IgD-negative memory B cell (primary cell): ENCODE data around the gene LRP1. TPM values are rescaled to one million over a fixed set of nuclear protein-coding genes. Genes with fewer than 3 reads are reported as not detected.
A peak's percentile ranks its signal among the peaks of the same experiment; 100 is the strongest.

Source experiments
- H3K27ac Mint-ChIP-seq, 3 donors: one replicate each; pipeline ENCODE4 v1.8.0; 2020 to 2022; ENCODE audit warnings: mild to moderate bottlenecking in 3 of 3, mixed read lengths in 3 of 3, moderate library complexity in 1 of 3
- H3K27me3 Mint-ChIP-seq: one replicate; pipeline ENCODE4 v1.8.0; 2021; ENCODE audit warnings: mixed read lengths
- H3K36me3 Mint-ChIP-seq: one replicate; pipeline ENCODE4 v1.8.0; 2020; ENCODE audit warnings: mild to moderate bottlenecking, mixed read lengths
- H3K4me1 Mint-ChIP-seq, 3 donors: one replicate each; pipeline ENCODE4 v1.8.0; 2020 to 2022; ENCODE audit warnings: mixed read lengths in 3 of 3, mild to moderate bottlenecking in 1 of 3
- H3K4me3 Mint-ChIP-seq, 4 donors: one replicate each; pipeline ENCODE4 v1.8.0; 2020 to 2022; ENCODE audit warnings: mild to moderate bottlenecking in 4 of 4, mixed read lengths in 4 of 4, moderate library complexity in 3 of 4
- H3K9me3 Mint-ChIP-seq, 3 donors: one replicate each; pipeline ENCODE4 v1.8.0; 2020 to 2021; ENCODE audit warnings: mixed read lengths in 3 of 3, mild to moderate bottlenecking in 1 of 3
- polyA plus RNA-seq: library from polyadenylated mRNA; unstranded; fragments of 300-500 nt; fragmentation: Illumina TruSeq; gene quantifications from one replicate; pipeline ENCODE4 v1.2.3, GENCODE V29; 2021

The LRP1 gene
- polyA plus RNA-seq, 1 donor from 2014 or later = 0.19 TPM

GRCh38 chr12:57183939-57184725 is 55.8 kb downstream of the LRP1 start:
- peaks cover 2% of the 10 kb centered on the region for H3K36me3 Mint-ChIP-seq
- H3K4me1 Mint-ChIP-seq = peaks cover 1 to 5% (median 2%) of the 10 kb centered on the region in 3 donors
- no peak overlapping the region for H3K4me3 Mint-ChIP-seq
- no peak overlapping the region for H3K27ac Mint-ChIP-seq
- H3K27me3 Mint-ChIP-seq = no peaks in the 10 kb centered on the region
- no peaks in the 10 kb centered on the region for H3K9me3 Mint-ChIP-seq

GRCh38 chr12:57185403-57185802 is 57.1 kb downstream of the LRP1 start:
- peaks cover 2% of the 10 kb centered on the region for H3K36me3 Mint-ChIP-seq
- no peaks in the 10 kb centered on the region for H3K27me3 Mint-ChIP-seq
- no peaks in the 10 kb centered on the region for H3K9me3 Mint-ChIP-seq
- H3K27ac Mint-ChIP-seq = no peak overlapping the region
- no peak overlapping the region for H3K4me3 Mint-ChIP-seq
- H3K4me1 Mint-ChIP-seq = peaks cover 1 to 5% (median 2%) of the 10 kb centered on the region in 3 donors

GRCh38 chr12:57185906-57186508 is 57.7 kb downstream of the LRP1 start:
- no peak overlapping the region for H3K4me3 Mint-ChIP-seq
- no peak overlapping the region for H3K27ac Mint-ChIP-seq
- H3K4me1 Mint-ChIP-seq = peaks cover 1 to 5% (median 2%) of the 10 kb centered on the region in 3 donors
- H3K36me3 Mint-ChIP-seq = peaks cover 2% of the 10 kb centered on the region
- no peaks in the 10 kb centered on the region for H3K9me3 Mint-ChIP-seq
- no peaks in the 10 kb centered on the region for H3K27me3 Mint-ChIP-seq

GRCh38 chr12:57187222-57188089 is 59.2 kb downstream of the LRP1 start:
- Mint-ChIP-seq H3K9me3 (no peaks in the 10 kb centered on the region), H3K4me1 (peaks cover 1 to 5% (median 2%) of the 10 kb centered on the region in 3 donors), H3K27me3 (no peaks in the 10 kb centered on the region), H3K4me3 (no peak overlapping the region), H3K27ac (no peak overlapping the region), H3K36me3 (peaks cover 2% of the 10 kb centered on the region)

GRCh38 chr12:57188090-57188425 is 59.8 kb downstream of the LRP1 start:
- Mint-ChIP-seq H3K4me3 (no peak overlapping the region), H3K27me3 (no peaks in the 10 kb centered on the region), H3K4me1 (peaks cover under 1 to 2% (median under 1%) of the 10 kb centered on the region in 3 donors), H3K9me3 (no peaks in the 10 kb centered on the region), H3K36me3 (peaks cover 2% of the 10 kb centered on the region), H3K27ac (peak overlapping the region in 1 of 3 donors; percentile 19)

- Mint-ChIP-seq H3K27me3 (no peaks in the 10 kb centered on the region), H3K36me3 (peaks cover 2% of the 10 kb centered on the region), H3K4me3 (no peak overlapping the region), H3K4me1 (peaks cover 0 to 1% (median 0%) of the 10 kb centered on the region in 3 donors), H3K9me3 (no peaks in the 10 kb centered on the region), H3K27ac (no peak overlapping the region)
Measured at GRCh38 chr12:57190037-57190436, 61.8 kb downstream of the LRP1 start.

- Mint-ChIP-seq H3K4me1 (peaks cover 0 to 1% (median 0%) of the 10 kb centered on the region in 3 donors), H3K27me3 (no peaks in the 10 kb centered on the region), H3K9me3 (no peaks in the 10 kb centered on the region), H3K27ac (no peak overlapping the region), H3K4me3 (no peak overlapping the region), H3K36me3 (peaks cover 2% of the 10 kb centered on the region)
Measured at GRCh38 chr12:57190821-57191220, 62.5 kb downstream of the LRP1 start.

- Mint-ChIP-seq H3K9me3 (no peaks in the 10 kb centered on the region), H3K36me3 (peaks cover 3% of the 10 kb centered on the region), H3K27ac (no peak overlapping the region), H3K27me3 (peaks cover 1% of the 10 kb centered on the region), H3K4me1 (peaks cover 0 to 1% (median 0%) of the 10 kb centered on the region in 3 donors), H3K4me3 (no peak overlapping the region)
Measured at GRCh38 chr12:57191410-57191809, 63.1 kb downstream of the LRP1 start.

GRCh38 chr12:57192920-57193319 is 64.6 kb downstream of the LRP1 start:
- peaks cover 1% of the 10 kb centered on the region for H3K27me3 Mint-ChIP-seq
- no peak overlapping the region for H3K27ac Mint-ChIP-seq
- H3K4me1 Mint-ChIP-seq = peaks cover 0 to 1% (median 0%) of the 10 kb centered on the region in 3 donors
- H3K4me3 Mint-ChIP-seq = no peak overlapping the region
- no peaks in the 10 kb centered on the region for H3K9me3 Mint-ChIP-seq
- H3K36me3 Mint-ChIP-seq = peaks cover 4% of the 10 kb centered on the region

GRCh38 chr12:57193706-57194245 is 65.5 kb downstream of the LRP1 start:
- Mint-ChIP-seq H3K4me1 (peaks cover 0 to 1% (median 0%) of the 10 kb centered on the region in 3 donors), H3K27ac (no peak overlapping the region)

GRCh38 chr12:57194253-57194652 is 66.0 kb downstream of the LRP1 start:
- Mint-ChIP-seq H3K27ac (no peak overlapping the region), H3K36me3 (peaks cover 6% of the 10 kb centered on the region), H3K4me3 (no peak overlapping the region), H3K4me1 (peaks cover 0 to 1% (median 0%) of the 10 kb centered on the region in 3 donors), H3K9me3 (no peaks in the 10 kb centered on the region), H3K27me3 (peaks cover 1% of the 10 kb centered on the region)

More at GRCh38 chr12:57193706-57194245, 65.5 kb downstream of the LRP1 start:
- H3K4me3 Mint-ChIP-seq = no peak overlapping the region
- peaks cover 6% of the 10 kb centered on the region for H3K36me3 Mint-ChIP-seq
- no peaks in the 10 kb centered on the region for H3K9me3 Mint-ChIP-seq
- H3K27me3 Mint-ChIP-seq = peaks cover 1% of the 10 kb centered on the region

GRCh38 chr12:57195186-57195585 is 66.9 kb downstream of the LRP1 start:
- Mint-ChIP-seq H3K36me3 (peaks cover 6% of the 10 kb centered on the region), H3K27me3 (peaks cover 1% of the 10 kb centered on the region), H3K4me3 (peak overlapping the region in 1 of 4 donors; percentile 28), H3K27ac (no peak overlapping the region), H3K9me3 (no peaks in the 10 kb centered on the region), H3K4me1 (peaks cover 0 to 1% (median 0%) of the 10 kb centered on the region in 3 donors)

GRCh38 chr12:57195611-57196371 is 67.5 kb downstream of the LRP1 start:
- Mint-ChIP-seq H3K36me3 (peaks cover 6% of the 10 kb centered on the region), H3K4me3 (no peak overlapping the region), H3K27me3 (peaks cover 1% of the 10 kb centered on the region), H3K27ac (peak overlapping the region in 1 of 3 donors; percentile 1), H3K4me1 (peaks cover 0 to 1% (median 0%) of the 10 kb centered on the region in 3 donors), H3K9me3 (no peaks in the 10 kb centered on the region)

- Mint-ChIP-seq H3K9me3 (no peaks in the 10 kb centered on the region), H3K36me3 (peaks cover 6% of the 10 kb centered on the region), H3K4me1 (peaks cover 0 to 1% (median 0%) of the 10 kb centered on the region in 3 donors), H3K4me3 (no peak overlapping the region), H3K27me3 (peaks cover 1% of the 10 kb centered on the region), H3K27ac (peak overlapping the region in 1 of 3 donors; percentile 1)
Measured at GRCh38 chr12:57196439-57196838, 68.2 kb downstream of the LRP1 start.
